ENCODE data around the gene SIGLEC15.
A peak's percentile ranks its signal among the peaks of the same experiment; 100 is the strongest.
"Not testable (repeated sequence)": the region's sequence is repeated elsewhere in the genome, so short reads cannot be mapped to it uniquely, and the experiment has no call there.

Gene SIGLEC15

DNA sequence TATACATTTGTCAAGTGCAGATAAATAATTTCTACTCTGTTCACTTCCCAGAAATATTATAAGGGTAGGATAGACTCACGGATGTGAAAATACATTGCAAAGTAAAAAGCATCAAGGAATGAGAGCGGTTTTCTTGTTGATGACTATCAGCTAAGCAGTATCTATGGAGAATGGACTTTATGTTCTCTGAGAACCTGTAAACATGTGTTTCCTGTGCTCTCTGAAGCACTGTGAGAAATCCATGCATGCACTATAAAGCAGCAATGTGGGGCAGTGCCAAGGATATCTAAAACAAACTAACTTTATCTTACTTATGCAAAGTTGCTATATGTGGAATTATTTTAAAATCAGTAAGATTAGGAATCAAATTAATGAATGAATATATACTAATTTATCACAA lies 4.4 kb upstream of the SIGLEC15 start:
- DNase-seq = no peak

- DNase-seq = no peak
Measured at GRCh38 chr18:45821711-45822110, 3.8 kb upstream of the SIGLEC15 start.

DNA sequence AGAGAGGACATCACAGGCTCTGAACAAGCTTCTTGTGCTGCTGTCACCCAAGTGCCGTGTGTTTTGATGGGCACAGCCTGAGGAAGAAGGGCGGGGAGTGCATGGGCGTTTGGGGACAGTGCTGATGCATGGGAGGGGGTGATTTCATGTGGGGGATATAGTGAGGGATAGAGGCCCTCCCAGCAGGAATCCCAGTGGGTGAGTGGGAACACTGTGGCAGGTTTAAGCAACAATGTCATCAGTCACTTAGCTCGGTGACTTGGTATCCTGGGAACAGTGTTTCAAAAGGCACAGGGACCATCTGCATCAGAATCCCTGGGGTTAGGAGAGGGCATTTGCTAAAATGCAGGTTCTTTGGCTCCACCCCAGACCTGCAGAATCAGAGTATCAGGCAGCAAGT lies 609 bp downstream of the SIGLEC15 start:
- no peak for DNase-seq

GRCh38 chr18:45826716-45827115 lies 1.2 kb downstream of the SIGLEC15 start:
- not testable (repeated sequence) for DNase-seq

GRCh38 chr18:45828917-45829811 lies 3.7 kb downstream of the SIGLEC15 start:
- DNase-seq = no peak

- no peak for DNase-seq
Measured at GRCh38 chr18:45829855-45830254, 4.4 kb downstream of the SIGLEC15 start.

DNA sequence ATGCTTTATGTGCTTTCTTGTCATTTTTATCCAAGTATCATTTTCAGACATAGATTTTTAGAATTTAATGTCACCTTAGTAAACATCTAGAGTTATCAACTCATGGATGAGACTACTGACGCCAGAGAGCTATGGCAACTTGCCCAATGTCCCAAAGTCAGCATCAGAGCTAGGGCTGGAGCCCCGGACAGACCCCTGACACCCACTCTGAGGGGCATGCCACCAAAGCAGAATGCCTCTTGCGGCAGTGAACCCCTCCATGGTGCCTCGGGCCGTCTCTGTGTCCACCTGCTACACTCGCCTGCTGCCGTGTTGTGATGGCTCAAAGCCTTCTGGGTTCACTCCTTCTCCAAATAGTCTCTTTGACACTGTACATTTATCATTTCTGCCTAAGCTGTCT lies 5.4 kb downstream of the SIGLEC15 start:
- DNase-seq = no peak

DNA sequence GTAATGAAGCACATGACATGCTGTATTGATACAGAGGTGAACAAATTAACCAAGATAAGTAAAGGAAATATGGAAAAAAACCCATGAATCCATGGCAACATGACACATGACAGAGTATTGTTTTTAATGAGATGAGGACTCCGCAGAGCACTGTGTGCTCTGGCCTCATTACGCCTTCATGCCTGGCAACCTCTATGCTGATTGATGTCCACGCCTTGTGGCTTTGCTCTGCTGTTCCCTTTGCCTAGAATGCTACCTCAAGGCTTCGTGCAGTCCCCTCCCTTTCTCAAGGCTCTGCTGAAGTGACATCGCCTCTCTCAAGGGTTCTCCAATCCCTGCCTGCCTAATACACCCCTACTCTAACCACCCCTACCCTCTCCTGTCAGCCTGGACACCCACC lies 8.4 kb downstream of the SIGLEC15 start:
- no peak for DNase-seq

DNA sequence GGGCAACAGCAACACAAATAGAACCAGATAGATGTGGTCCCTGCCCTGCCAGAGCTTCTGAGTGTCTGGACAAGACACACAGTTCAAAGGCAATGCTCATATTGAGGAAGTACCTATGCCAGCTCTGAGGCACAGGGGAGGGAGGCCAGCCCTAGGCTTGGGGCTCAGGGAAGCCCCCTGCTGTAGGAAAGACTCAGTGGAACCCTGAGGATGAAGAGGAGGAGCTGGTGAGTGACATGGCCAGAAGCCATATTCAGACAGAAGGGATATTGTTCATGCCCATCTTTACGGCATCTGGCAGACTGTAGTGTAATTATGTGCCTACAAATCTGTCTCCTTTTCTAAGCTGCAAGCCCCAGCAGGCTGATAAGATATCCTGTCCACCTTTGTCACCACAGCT lies 8.8 kb downstream of the SIGLEC15 start:
- no peak for DNase-seq

DNA sequence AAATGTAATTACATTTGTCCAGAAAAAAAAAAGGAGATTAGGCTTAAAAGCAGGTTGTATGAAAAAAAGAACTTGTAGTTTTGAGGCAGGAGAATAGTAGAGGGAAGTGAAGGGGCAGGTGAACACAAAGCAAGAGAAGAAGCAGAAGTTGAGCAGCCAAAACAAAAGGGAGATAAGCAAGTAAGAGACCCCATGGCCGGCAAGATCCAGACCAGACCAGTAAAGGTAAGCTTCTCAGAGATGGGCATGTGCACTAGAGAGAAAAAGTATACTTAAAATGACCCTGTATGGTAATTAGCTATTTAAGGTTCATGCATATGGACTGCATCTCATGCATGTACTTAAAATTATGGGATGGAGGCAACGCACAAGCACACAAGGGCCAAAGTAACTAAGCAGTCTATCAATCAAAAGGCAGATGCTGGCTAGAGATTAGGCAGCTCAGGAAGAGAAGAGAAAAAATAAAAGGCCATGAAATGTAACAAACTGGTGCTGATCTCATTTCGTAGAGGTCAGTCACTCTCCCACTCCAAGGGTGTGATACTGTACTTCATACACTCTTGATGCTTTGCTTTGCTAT lies 9.7 kb downstream of the SIGLEC15 start:
- no peak for DNase-seq

DNA sequence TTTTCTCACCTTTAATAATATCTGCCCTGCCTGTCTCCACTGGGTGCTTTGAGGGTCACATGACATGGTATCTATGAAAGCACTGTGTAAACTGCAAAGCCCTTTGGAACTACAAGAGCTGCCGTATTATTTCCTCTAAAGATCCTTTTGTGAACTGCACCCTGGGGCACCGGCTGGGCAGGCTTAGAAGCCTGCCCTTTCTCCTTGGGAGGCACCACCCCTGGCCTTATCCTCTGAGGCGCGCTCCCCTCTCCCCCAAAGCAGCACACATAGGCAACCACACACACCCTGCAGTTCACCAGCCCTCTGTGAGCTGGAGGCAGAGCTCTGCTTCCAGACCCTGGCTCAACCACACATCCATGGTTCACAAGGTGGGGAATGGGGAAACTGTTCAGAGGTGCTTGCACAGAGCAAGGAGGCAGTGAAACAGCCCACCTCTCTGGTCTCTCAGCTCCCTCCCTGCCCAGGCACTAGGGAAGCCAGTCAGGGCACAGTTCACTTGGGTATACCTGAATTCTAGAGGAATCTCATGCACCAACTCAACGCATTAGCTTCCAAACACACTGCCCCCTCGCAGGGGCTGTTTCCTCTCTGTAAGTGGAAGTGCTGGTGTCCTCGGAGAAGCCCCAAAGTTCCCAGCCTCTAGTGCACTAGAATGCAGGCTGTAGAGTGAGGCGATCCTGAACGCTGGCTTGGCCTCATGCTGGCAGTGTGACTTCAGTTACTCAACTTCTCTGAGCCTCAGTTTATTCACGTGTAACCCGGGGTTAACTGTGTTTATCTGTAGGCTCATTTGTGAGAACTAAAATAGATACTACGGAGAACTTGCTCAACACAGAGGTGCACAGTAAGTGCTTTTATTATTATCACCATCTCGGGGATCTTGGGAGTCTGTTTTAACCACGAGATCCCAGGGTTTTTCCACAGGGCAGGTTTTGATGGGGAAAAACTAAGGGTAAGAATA lies 11.0 kb downstream of the SIGLEC15 start:
- no peak for DNase-seq

DNA sequence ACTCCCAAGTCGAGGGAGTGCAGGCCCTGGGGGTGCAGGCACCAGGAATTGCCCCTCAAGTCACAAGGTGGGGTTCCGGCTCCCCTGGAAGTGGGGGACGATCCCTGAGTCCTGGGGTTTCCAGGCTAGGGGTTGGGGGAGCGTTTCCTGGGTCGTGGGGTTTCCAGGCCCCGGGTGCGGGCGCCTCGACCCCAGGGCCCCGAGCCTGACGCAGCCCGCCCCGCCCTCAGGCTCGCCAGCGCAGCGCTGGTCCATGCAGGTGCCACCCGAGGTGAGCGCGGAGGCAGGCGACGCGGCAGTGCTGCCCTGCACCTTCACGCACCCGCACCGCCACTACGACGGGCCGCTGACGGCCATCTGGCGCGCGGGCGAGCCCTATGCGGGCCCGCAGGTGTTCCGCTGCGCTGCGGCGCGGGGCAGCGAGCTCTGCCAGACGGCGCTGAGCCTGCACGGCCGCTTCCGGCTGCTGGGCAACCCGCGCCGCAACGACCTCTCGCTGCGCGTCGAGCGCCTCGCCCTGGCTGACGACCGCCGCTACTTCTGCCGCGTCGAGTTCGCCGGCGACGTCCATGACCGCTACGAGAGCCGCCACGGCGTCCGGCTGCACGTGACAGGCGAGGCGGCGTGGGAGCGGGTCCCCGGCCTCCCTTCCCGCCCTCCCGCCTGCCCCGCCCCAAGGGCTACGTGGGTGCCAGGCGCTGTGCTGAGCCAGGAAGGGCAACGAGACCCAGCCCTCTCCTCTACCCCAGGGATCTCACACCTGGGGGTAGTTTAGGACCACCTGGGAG lies 12.0 kb downstream of the SIGLEC15 start:
- DNase-seq = peak; percentile 58 to 72

DNA sequence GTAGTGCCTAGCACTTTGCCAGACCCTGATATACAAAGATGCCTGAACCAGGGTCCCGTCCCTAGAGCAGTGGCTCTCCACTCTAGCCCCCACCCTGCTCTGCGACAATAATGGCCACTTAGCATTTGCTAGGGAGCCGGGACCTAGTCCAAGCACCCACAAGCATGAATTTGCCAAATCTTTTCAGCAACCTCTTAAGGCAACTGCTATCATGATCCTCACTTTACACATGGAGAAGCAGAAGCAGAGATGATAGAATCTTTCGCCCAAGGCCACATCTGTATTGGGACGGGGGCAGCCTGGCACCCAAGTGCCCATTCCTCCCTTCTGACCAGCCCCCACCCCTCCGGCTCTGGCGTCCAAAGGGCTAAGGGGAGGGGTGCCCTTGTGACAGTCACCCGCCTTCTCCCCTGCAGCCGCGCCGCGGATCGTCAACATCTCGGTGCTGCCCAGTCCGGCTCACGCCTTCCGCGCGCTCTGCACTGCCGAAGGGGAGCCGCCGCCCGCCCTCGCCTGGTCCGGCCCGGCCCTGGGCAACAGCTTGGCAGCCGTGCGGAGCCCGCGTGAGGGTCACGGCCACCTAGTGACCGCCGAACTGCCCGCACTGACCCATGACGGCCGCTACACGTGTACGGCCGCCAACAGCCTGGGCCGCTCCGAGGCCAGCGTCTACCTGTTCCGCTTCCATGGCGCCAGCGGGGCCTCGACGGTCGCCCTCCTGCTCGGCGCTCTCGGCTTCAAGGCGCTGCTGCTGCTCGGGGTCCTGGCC lies 13.0 kb downstream of the SIGLEC15 start:
- DNase-seq = no peak

GRCh38 chr18:45839414-45840395 lies 14.2 kb downstream of the SIGLEC15 start:
- DNase-seq = peak in 1 of 2 experiments; percentile 50

GRCh38 chr18:45841060-45841764 lies 15.7 kb downstream of the SIGLEC15 start:
- no peak for DNase-seq

DNA sequence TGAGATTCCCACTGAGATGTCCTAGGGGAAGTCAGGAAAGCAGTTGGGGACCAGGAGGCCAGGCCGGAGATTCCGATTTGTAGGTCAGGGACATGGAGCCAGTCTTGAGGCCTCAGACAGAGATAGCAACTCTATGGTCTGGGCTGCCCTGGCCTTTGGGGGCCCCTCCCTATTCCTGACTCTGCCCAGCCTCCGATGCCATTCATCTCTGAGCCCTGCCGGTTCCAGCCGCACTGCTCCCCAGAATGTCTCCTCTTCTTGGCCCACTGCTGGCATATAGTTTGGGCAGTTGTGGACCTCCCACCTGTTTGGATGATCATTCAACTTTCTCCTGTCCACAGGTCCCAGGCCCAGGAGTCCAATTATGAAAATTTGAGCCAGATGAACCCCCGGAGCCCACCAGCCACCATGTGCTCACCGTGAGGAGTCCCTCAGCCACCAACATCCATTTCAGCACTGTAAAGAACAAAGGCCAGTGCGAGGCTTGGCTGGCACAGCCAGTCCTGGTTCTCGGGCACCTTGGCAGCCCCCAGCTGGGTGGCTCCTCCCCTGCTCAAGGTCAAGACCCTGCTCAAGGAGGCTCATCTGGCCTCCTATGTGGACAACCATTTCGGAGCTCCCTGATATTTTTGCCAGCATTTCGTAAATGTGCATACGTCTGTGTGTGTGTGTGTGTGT lies 16.4 kb downstream of the SIGLEC15 start:
- no peak for DNase-seq

DNA sequence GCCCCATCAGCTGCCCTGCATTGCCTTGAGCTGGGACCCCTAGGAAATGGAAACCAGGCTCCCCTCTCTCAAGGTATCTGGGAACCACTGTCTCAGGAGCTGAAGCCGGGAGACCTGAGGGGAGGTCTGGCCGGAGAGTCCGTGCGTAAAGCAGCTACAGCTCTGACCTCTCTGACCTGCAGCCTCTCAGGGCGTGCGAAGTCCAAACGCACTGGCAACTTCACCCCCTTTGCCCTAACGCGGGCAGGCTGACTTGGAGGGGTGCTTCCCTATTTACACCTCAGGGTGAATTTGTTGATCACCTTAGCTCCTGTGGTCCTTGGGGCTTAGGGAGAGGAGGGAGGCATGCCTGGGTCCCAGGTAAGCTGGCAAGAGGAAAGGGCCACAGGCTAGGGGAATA lies 17.5 kb downstream of the SIGLEC15 start:
- no peak for DNase-seq

- DNase-seq = no peak
Measured at GRCh38 chr18:45844938-45845337, 19.5 kb downstream of the SIGLEC15 start.

- no peak for DNase-seq
Measured at GRCh38 chr18:45845410-45845809, 19.9 kb downstream of the SIGLEC15 start.

Measured in activated T-cell treated with anti-CD3 and anti-CD28 coated beads, Interleukin-2, amount 50 U/mL, for 48 hours (primary cell).